Upper lobe of left lung (tissue), 4 donors: ENCODE measurements around the gene MYCBPAP.

Experiments
- CTCF ChIP-seq, 6 experiments: fragments of 450-650 bp in 4 of 6; fragments of 200-600 bp in 2 of 6; sonication (generic) in 2 of 6; IDR thresholded peaks; one replicate each; pipeline ENCODE4 v1.5.1; 2016 to 2019; ENCODE audit warnings: antibody characterized with exemption in 6 of 6
- EP300 ChIP-seq, 4 donors: sonication (generic); formaldehyde crosslinking; IDR thresholded peaks; one replicate each; pipeline ENCODE4 v1.5.1; 2017; ENCODE audit warnings: antibody characterized with exemption in 4 of 4, control low read depth in 2 of 4
- POLR2A ChIP-seq, 4 donors: fragments of 450-650 bp; IDR thresholded peaks; one replicate each; pipeline ENCODE4 v1.5.1; 2016 to 2017; ENCODE audit warnings: antibody characterized with exemption in 4 of 4, mild to moderate bottlenecking in 2 of 4
- POLR2AphosphoS5 ChIP-seq, 2 donors: sonication (generic); formaldehyde crosslinking; IDR thresholded peaks; one replicate each; pipeline ENCODE4 v1.5.1; 2017; ENCODE audit warnings: antibody characterized with exemption in 2 of 2

DNA sequence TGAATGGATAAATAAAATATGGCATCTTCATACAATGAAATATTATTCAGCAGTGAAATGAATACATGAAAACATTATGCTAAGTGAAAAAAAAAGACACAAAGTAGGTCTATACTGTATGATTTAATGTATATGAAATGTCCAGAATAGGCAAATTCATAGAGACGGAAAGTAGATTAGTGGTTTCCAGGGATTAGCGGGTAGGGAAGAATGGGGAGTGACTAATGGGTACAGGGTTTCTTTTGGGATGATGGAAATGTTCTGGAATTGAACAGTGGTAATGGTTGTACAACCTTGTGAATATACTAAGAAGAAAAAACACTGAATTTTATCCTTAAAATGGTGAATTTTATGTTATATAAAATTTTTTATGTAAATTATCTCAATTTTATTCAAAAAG, 8.5 kb upstream of the MYCBPAP start:
- TF ChIP-seq CTCF (IDR thresholded peaks at IDR 0.05), result no peak
- TF ChIP-seq POLR2A (IDR thresholded peaks at IDR 0.05), result no peak
- no peak for TF ChIP-seq POLR2AphosphoS5 (IDR thresholded peaks at IDR 0.05)
- TF ChIP-seq EP300 (IDR thresholded peaks at IDR 0.05), result no peak
